A549 (cell line): ENCODE data around the gene PTPRN2. TPM values are rescaled to one million over a fixed set of nuclear protein-coding genes. Genes with fewer than 3 reads are reported as not detected.

Source experiments
- ATAC-seq, 2 experiments: fragments of 200-7000 bp in 1 of 2; fragments of >200 bp in 1 of 2; cut with Nextera tagmentation in 1 of 2; cut with Tn5 transposase in 1 of 2; 3 replicates each; pipeline versions ENCODE4 v1.8.0 to v1.9.1; 2018 to 2020; ENCODE audit warnings: mild to moderate bottlenecking in 1 of 2, moderate library complexity in 1 of 2
- CTCF ChIA-PET: fragments of 300-600 bp; sonication (Branson Sonifier 250); formaldehyde crosslinking; extraction: SDS; loops from one replicate; lab custom pipeline; 2021; ENCODE audit warnings: antibody characterized with exemption, inconsistent platforms; lab: Yijun Ruan, JAX
- POLR2A ChIA-PET: fragments of 350-600 bp; formaldehyde crosslinking; extraction: SDS; loops from one replicate; lab custom pipeline; 2021; ENCODE audit warnings: antibody characterized with exemption, inconsistent platforms; lab: Yijun Ruan, JAX
- DNase-seq, 2 experiments: peaks; one replicate each; pipeline versions ENCODE4 v3.0.0 to v3.0.0-alpha.2; 2011 to 2016; ENCODE audit warnings: low read depth in 1 of 2, low spot score in 1 of 2
- FAIRE-seq: peaks from 2 replicates; lab custom pipeline; 2011; peaks lifted over from hg19 to GRCh38; lab: Jason Lieb, UNC
- H3K27ac ChIP-seq, 2 experiments: fragments of >200 bp; sonication (Bioruptor Twin); formaldehyde crosslinking; 3 replicates each; pipeline ENCODE4 v1.5.1; 2016 to 2017
- H3K4me1 ChIP-seq: fragments of >200 bp; sonication (Bioruptor Twin); formaldehyde crosslinking; 3 replicates; pipeline ENCODE4 v1.6.1; 2016
- H3K4me2 ChIP-seq: fragments of >200 bp; sonication (Bioruptor Twin); formaldehyde crosslinking; 3 replicates; pipeline ENCODE4 v1.6.1; 2016
- H3K4me3 ChIP-seq: fragments of >200 bp; sonication (Bioruptor Twin); formaldehyde crosslinking; 3 replicates; pipeline ENCODE4 v1.5.1; 2016
- H3K9me3 ChIP-seq: fragments of >200 bp; sonication (Bioruptor Twin); formaldehyde crosslinking; 3 replicates; pipeline ENCODE4 v1.6.1; 2016
- BHLHE40 ChIP-seq: IDR thresholded peaks from 2 replicates; pipeline ENCODE4 v1.6.1; 2012; ENCODE audit warnings: low read depth, low read length, inconsistent platforms
- ESRRA ChIP-seq: fragments of 150-350 bp; IDR thresholded peaks from 2 replicates; pipeline ENCODE4 v1.6.1; 2014; ENCODE audit warnings: mild to moderate bottlenecking, low read length, borderline replicate concordance
- FOSB ChIP-seq: fragments of 250-450 bp; sonication (Bioruptor Pico); IDR thresholded peaks from 2 replicates; pipeline ENCODE4 v1.5.0; 2020; ENCODE audit warnings: mild to moderate bottlenecking, moderate library complexity
- FOSL2 ChIP-seq, 2 experiments: fragments of 450-650 bp in 1 of 2; fragments of >200 bp in 1 of 2; sonication (Bioruptor Twin) in 1 of 2; formaldehyde crosslinking; IDR thresholded peaks; 2 replicates each; pipeline versions ENCODE4 v1.5.0 to v1.6.1; 2016 to 2020; ENCODE audit warnings: mild to moderate bottlenecking in 1 of 2, moderate library complexity in 1 of 2
- GATA3 ChIP-seq: IDR thresholded peaks from 2 replicates; pipeline ENCODE4 v1.6.1; 2012; ENCODE audit warnings: borderline replicate concordance
- HDAC2 ChIP-seq: fragments of 200-600 bp; sonication (generic); IDR thresholded peaks from 2 replicates; pipeline ENCODE4 v1.6.1; 2016
- HOXB13 ChIP-seq: fragments of 250-450 bp; sonication (Bioruptor Pico); IDR thresholded peaks from 2 replicates; pipeline ENCODE4 v1.5.0; 2020; ENCODE audit warnings: low read depth, mild to moderate bottlenecking, moderate library complexity
- KDM1A ChIP-seq: fragments of 200-600 bp; sonication (generic); IDR thresholded peaks from 2 replicates; pipeline ENCODE4 v1.6.1; 2016; ENCODE audit warnings: low read depth, mild to moderate bottlenecking
- KDM5A ChIP-seq: fragments of 200-600 bp; sonication (generic); IDR thresholded peaks from 2 replicates; pipeline ENCODE4 v1.6.1; 2016; ENCODE audit warnings: antibody characterized with exemption, mild to moderate bottlenecking
- MAZ ChIP-seq: fragments of 150-350 bp; IDR thresholded peaks from 2 replicates; pipeline ENCODE4 v1.6.1; 2014; ENCODE audit warnings: antibody characterized with exemption, low read depth, low read length, borderline replicate concordance
- MYC ChIP-seq: IDR thresholded peaks from 2 replicates; pipeline ENCODE4 v1.6.1; 2012; ENCODE audit warnings: mild to moderate bottlenecking, inconsistent platforms, low read length, improper control_type of control experiment, borderline replicate concordance
- NPAS2 ChIP-seq: fragments of 250-450 bp; sonication (Bioruptor Pico); IDR thresholded peaks from 2 replicates; pipeline ENCODE4 v1.8.0; 2022; ENCODE audit warnings: mild to moderate bottlenecking, moderate library complexity, borderline replicate concordance
- PHF8 ChIP-seq: fragments of 200-600 bp; sonication (generic); IDR thresholded peaks from 2 replicates; pipeline ENCODE4 v1.6.1; 2016; ENCODE audit warnings: low read depth, mild to moderate bottlenecking, antibody characterized with exemption, moderate library complexity, borderline replicate concordance
- POLR2A ChIP-seq: IDR thresholded peaks from 2 replicates; pipeline ENCODE4 v1.6.1; 2012; ENCODE audit warnings: mild to moderate bottlenecking, low read length
- POLR2AphosphoS2 ChIP-seq: conservative IDR thresholded peaks from 2 replicates; pipeline ENCODE4 v1.6.1; 2012; ENCODE audit warnings: low read length, improper control_type of control experiment, inconsistent platforms
- RAD21 ChIP-seq, 2 experiments: fragments of >200 bp in 1 of 2; sonication (Bioruptor Twin) in 1 of 2; formaldehyde crosslinking in 1 of 2; IDR thresholded peaks in 1 of 2; conservative IDR thresholded peaks in 1 of 2; 2 replicates in 1 of 2; 3 replicates in 1 of 2; pipeline ENCODE4 v1.6.1; 2012 to 2018; ENCODE audit warnings: inconsistent platforms in 1 of 2
- RCOR1 ChIP-seq: fragments of 150-350 bp; IDR thresholded peaks from 2 replicates; pipeline ENCODE4 v1.6.1; 2014; ENCODE audit warnings: antibody characterized with exemption, low read length, low read depth
- RFX5 ChIP-seq: fragments of 450-650 bp; IDR thresholded peaks from 2 replicates; pipeline ENCODE4 v1.7.1; 2014; ENCODE audit warnings: antibody characterized with exemption, mild to moderate bottlenecking, moderate library complexity
- RNF2 ChIP-seq: fragments of 200-600 bp; sonication (generic); IDR thresholded peaks from 2 replicates; pipeline ENCODE4 v1.6.1; 2016; ENCODE audit warnings: low read depth, mild to moderate bottlenecking, antibody characterized with exemption, moderate library complexity, borderline replicate concordance
- TFCP2L1 ChIP-seq: fragments of 250-450 bp; sonication (Bioruptor Pico); IDR thresholded peaks from 2 replicates; pipeline ENCODE4 v1.5.0; 2021; ENCODE audit warnings: mild to moderate bottlenecking
- ZFP36 ChIP-seq: fragments of 450-650 bp; IDR thresholded peaks from 2 replicates; pipeline ENCODE4 v1.6.1; 2014; ENCODE audit warnings: borderline replicate concordance; ENCODE audit not compliant: partially characterized antibody
- WGBS: methylation state at CpG from one replicate; pipeline ENCODE4 v1.1.6; 2017; ENCODE audit errors: missing lambda C conversion rate; 5-methylcytosine and 5-hydroxymethylcytosine counted together
- polyA plus RNA-seq, 4 experiments: library from polyadenylated mRNA; depleted of rRNA in 3 of 4; stranded (reverse); fragments of >200 nt; fragmentation: RNase III in 1 of 4; extraction: RNeasy Plus Mini Kit Qiagen cat#74134 plus additional on column Dnase treatment in 1 of 4; gene quantifications; 2 replicates in 3 of 4; 3 replicates in 1 of 4; pipeline ENCODE4 v1.2.3, GENCODE V29; 2011 to 2017
- TF ChIP-seq, protein P1 (sequence below): IDR thresholded peaks from 2 replicates; pipeline ENCODE4 v1.6.1; 2012
- TF ChIP-seq, protein P2 (sequence below): fragments of 250-450 bp; sonication (Bioruptor Pico); IDR thresholded peaks from 2 replicates; pipeline ENCODE4 v1.5.0; 2021; ENCODE audit warnings: mild to moderate bottlenecking, moderate library complexity, borderline replicate concordance
- TF ChIP-seq, protein P3 (sequence below): IDR thresholded peaks from 2 replicates; pipeline ENCODE4 v1.6.1; 2012

PTPRN2 gene
- polyA plus RNA-seq, 2 of the 4 experiments (the other 2 are of a cell fraction): 0.41 to 1.2 TPM

DNA sequence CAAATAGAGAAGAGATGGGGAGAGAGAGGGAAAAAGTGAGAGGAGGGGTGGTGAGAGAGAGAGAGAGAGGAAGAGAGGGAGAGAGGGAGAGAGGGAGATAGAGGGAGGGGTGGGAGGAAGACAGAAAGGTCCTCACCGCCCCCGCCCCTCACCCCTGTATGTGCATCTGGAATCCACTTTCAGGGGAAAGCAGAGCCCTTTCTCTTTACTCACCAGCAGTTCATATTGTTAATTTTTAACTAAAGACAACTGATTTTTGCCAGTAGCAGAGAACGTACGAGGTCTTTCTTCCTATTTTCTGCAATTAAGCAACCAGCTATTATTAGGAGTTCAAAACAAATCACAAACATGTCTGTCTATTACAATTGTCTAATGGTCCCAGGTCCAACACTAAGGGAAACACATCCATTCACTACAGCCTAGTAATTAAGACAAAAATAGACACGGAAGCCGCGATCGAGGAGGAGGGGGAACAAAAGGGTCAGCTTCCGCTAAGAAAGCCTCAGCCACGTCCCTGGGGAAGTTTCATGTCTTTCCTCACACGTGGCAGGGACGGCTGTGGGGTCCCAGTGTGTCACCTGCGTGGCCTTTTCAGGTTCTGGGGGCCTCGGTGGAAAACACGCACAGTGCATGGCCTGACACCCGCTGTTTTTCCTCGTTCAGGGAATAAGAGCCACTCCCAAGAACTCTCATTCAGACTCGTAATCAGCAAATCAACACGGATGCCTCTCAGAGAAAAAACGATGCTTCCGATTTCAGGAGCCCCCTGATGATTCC, 572.0 kb downstream of the PTPRN2 start:
- ChIA-PET POLR2A (no interaction called here), CTCF (no interaction called here)
- Histone ChIP-seq H3K9me3 (no peaks in the 10 kb centered on the region), H3K27ac (no peak overlapping the region), H3K4me2 (no peak overlapping the region), H3K4me3 (no peak overlapping the region), H3K4me1 (no peaks in the 10 kb centered on the region)
- DNase-seq (no peak), FAIRE-seq (no peak), ATAC-seq (no peak)
- WGBS: 50% methylated on average over 21 of the region's 21 CpGs
- TF ChIP-seq PHF8 (no peak), RNF2 (no peak), KDM5A (no peak), ZFP36 (no peak)
- TF ChIP-seq, protein P1, sequence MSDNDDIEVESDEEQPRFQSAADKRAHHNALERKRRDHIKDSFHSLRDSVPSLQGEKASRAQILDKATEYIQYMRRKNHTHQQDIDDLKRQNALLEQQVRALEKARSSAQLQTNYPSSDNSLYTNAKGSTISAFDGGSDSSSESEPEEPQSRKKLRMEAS: no peak

DNA sequence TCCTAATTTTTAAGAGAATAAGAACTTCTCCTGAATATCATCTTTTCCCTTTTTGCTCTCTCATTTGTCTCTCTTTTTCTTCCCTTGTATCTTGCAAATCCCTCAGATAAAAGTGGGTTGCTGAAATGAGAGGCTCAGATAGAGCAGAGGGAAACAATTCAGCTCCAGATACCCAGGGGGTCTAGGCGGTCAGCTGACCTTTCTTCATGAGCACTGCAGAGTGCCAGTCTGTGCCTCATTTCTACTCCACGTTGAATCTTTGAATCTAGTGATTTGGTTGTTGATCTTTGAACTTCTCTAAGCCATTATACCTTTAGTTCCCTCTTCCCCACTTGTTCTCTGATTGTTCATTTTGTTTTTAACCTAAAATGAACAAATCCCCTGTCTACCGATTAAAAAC, 572.6 kb downstream of the PTPRN2 start:
- no peak for FAIRE-seq
- Histone ChIP-seq H3K4me3 (no peak overlapping the region), H3K9me3 (no peaks in the 10 kb centered on the region)
- CTCF ChIA-PET: no interaction called here
- TF ChIP-seq POLR2A: no peak
- TF ChIP-seq FOSL2 (IDR thresholded peaks at IDR 0.05): no peak
- TF ChIP-seq FOSL2 (CRISPR knock-in tag; IDR thresholded peaks at IDR 0.05): no peak
- no peak for TF ChIP-seq RAD21 (conservative IDR thresholded peaks at IDR 0.05 in 1 of 2, IDR thresholded peaks at IDR 0.05 in 1 of 2)
- no peak for TF ChIP-seq RCOR1
- TF ChIP-seq ESRRA: no peak
- TF ChIP-seq KDM1A: no peak
- TF ChIP-seq GATA3: no peak
- TF ChIP-seq MAZ: no peak
- no peak for TF ChIP-seq MYC
- no peak for TF ChIP-seq FOSB
- no peak for TF ChIP-seq POLR2AphosphoS2
- no peak for TF ChIP-seq HOXB13 (CRISPR knock-in tag)
- TF ChIP-seq HDAC2: no peak
- no peak for TF ChIP-seq ZFP36
- TF ChIP-seq, protein P2, sequence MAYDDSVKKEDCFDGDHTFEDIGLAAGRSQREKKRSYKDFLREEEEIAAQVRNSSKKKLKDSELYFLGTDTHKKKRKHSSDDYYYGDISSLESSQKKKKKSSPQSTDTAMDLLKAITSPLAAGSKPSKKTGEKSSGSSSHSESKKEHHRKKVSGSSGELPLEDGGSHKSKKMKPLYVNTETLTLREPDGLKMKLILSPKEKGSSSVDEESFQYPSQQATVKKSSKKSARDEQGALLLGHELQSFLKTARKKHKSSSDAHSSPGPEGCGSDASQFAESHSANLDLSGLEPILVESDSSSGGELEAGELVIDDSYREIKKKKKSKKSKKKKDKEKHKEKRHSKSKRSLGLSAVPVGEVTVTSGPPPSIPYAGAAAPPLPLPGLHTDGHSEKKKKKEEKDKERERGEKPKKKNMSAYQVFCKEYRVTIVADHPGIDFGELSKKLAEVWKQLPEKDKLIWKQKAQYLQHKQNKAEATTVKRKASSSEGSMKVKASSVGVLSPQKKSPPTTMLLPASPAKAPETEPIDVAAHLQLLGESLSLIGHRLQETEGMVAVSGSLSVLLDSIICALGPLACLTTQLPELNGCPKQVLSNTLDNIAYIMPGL (CRISPR knock-in tag): no peak
- no peak for TF ChIP-seq RFX5
- TF ChIP-seq TFCP2L1 (CRISPR knock-in tag): no peak
- TF ChIP-seq, protein P3, sequence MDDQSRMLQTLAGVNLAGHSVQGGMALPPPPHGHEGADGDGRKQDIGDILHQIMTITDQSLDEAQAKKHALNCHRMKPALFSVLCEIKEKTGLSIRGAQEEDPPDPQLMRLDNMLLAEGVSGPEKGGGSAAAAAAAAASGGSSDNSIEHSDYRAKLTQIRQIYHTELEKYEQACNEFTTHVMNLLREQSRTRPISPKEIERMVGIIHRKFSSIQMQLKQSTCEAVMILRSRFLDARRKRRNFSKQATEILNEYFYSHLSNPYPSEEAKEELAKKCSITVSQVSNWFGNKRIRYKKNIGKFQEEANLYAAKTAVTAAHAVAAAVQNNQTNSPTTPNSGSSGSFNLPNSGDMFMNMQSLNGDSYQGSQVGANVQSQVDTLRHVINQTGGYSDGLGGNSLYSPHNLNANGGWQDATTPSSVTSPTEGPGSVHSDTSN: no peak
- no peak for TF ChIP-seq BHLHE40
- no peak for TF ChIP-seq NPAS2 (CRISPR knock-in tag)
- TF ChIP-seq, all 56 proteins: peak for 0
- ATAC-seq (no peak), DNase-seq (no peak)
- POLR2A ChIA-PET: no interaction called here
- Histone ChIP-seq H3K27ac (no peak overlapping the region), H3K4me1 (no peaks in the 10 kb centered on the region), H3K4me2 (no peak overlapping the region)
- WGBS: 9% methylated on average over 3 of the region's 3 CpGs
